ENCODE measurements around the gene REEP6. TPM values are rescaled to one million over a fixed set of nuclear protein-coding genes. Genes with fewer than 3 reads are reported as not detected.

The REEP6 gene
- total RNA-seq, 4 donors from 2014 or later, result 3.1 to 19.0 (median 3.7) TPM

DNA sequence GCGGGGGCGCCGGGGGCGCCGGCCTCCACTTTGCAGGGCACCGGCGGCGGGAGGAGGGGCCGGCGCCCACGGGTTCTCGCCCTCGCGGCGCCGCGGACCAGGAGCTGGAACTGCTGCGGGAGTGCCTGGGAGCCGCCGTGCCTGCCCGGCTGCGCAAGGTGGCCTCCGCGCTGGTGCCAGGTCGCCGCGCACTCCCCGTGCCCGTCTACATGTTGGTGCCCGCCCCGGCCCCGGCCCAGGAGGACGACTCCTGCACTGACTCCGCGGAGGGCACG is 23.8 kb upstream of the REEP6 start:
- TF ChIP-seq, protein P1, sequence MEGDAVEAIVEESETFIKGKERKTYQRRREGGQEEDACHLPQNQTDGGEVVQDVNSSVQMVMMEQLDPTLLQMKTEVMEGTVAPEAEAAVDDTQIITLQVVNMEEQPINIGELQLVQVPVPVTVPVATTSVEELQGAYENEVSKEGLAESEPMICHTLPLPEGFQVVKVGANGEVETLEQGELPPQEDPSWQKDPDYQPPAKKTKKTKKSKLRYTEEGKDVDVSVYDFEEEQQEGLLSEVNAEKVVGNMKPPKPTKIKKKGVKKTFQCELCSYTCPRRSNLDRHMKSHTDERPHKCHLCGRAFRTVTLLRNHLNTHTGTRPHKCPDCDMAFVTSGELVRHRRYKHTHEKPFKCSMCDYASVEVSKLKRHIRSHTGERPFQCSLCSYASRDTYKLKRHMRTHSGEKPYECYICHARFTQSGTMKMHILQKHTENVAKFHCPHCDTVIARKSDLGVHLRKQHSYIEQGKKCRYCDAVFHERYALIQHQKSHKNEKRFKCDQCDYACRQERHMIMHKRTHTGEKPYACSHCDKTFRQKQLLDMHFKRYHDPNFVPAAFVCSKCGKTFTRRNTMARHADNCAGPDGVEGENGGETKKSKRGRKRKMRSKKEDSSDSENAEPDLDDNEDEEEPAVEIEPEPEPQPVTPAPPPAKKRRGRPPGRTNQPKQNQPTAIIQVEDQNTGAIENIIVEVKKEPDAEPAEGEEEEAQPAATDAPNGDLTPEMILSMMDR (IDR thresholded peaks at IDR 0.05; ENCODE audit: low read depth), result no peak

DNA sequence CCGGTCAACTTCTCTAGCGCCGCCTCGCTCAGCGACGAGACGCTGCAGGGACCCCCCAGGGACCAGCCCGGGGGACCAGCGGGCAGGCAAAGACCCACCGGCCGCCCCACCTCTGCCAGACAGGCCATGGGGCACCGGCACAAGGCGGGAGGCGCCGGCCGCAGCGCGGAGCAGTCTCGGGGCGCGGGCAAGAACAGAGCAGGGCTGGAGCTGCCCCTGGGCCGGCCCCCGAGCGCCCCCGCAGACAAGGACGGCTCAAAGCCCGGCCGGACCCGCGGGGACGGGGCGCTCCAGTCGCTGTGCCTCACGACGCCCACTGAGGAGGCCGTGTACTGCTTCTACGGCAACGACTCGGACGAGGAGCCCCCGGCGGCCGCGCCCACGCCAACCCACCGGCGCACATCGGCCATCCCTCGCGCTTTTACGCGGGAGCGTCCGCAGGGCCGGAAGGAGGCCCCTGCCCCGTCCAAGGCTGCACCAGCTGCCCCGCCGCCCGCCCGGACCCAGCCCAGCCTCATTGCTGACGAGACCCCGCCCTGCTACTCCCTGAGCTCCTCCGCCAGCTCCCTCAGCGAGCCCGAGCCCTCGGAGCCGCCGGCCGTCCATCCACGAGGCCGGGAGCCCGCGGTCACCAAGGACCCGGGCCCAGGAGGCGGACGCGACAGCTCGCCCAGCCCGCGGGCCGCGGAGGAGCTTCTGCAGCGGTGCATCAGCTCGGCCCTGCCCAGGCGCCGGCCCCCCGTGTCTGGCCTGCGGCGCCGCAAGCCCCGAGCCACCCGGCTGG is 23.3 kb upstream of the REEP6 start:
- TF ChIP-seq, protein P1 (IDR thresholded peaks at IDR 0.05; ENCODE audit: low read depth), result no peak

DNA sequence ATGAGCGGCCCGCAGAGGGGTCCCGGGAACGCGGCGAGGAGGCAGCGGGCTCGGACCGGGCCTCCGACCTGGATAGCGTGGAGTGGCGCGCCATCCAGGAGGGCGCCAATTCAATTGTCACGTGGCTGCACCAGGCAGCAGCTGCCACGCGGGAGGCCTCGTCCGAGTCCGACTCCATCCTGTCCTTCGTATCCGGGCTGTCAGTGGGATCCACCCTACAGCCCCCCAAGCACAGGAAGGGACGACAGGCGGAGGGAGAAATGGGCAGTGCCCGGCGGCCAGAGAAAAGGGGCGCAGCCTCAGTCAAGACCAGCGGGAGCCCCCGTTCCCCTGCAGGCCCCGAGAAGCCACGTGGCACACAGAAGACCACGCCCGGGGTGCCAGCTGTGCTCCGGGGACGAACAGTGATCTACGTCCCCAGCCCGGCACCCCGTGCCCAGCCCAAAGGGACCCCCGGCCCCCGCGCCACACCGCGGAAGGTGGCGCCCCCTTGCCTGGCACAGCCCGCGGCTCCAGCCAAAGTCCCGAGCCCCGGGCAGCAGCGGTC is 22.6 kb upstream of the REEP6 start:
- TF ChIP-seq, protein P1 (IDR thresholded peaks at IDR 0.05; ENCODE audit: low read depth), result no peak

DNA sequence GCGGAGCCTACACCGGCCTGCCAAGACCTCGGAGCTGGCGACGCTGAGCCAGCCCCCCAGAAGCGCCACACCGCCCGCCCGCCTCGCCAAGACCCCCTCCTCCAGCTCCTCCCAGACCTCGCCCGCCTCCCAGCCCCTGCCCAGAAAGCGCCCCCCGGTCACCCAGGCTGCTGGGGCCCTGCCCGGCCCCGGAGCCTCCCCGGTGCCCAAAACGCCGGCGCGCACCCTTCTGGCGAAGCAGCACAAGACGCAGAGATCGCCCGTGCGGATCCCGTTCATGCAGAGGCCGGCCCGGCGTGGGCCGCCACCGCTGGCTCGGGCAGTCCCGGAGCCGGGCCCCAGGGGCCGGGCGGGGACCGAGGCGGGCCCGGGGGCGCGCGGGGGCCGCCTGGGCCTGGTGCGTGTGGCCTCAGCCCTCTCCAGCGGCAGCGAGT is 22.1 kb upstream of the REEP6 start:
- TF ChIP-seq, protein P1 (IDR thresholded peaks at IDR 0.05; ENCODE audit: low read depth), result no peak

DNA sequence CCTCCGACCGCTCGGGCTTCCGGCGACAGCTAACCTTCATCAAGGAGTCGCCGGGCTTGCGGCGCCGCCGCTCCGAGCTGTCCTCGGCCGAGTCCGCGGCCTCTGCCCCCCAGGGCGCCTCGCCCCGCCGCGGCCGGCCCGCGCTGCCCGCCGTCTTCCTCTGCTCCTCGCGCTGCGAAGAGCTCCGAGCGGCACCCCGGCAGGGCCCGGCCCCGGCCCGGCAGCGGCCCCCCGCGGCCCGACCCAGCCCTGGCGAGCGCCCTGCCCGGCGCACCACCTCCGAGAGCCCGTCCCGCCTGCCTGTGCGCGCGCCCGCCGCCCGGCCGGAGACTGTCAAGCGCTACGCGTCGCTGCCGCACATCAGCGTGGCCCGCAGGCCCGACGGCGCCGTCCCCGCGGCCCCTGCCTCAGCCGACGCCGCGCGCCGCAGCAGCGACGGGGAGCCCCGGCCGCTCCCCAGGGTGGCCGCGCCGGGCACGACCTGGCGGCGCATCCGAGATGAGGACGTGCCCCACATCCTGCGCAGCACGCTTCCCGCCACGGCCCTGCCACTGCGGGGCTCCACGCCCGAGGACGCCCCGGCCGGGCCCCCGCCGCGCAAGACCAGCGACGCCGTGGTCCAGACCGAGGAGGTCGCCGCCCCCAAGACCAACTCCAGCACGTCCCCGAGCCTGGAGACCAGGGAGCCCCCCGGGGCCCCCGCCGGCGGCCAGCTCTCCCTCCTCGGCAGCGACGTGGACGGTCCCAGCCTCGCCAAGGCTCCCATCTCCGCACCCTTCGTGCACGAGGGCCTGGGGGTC is 21.5 kb upstream of the REEP6 start:
- TF ChIP-seq, protein P1 (IDR thresholded peaks at IDR 0.05; ENCODE audit: low read depth), result no peak

DNA sequence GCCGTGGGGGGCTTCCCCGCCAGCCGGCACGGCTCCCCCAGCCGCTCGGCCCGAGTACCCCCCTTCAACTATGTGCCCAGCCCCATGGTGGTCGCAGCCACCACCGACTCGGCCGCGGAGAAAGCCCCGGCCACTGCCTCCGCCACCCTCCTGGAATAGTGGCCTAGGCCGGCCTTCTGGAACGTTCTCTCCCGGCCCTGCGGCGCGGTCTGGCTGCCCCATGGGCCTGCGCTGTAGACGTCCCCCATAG is 21.0 kb upstream of the REEP6 start:
- TF ChIP-seq, protein P1 (IDR thresholded peaks at IDR 0.05; ENCODE audit: low read depth), result no peak

DNA sequence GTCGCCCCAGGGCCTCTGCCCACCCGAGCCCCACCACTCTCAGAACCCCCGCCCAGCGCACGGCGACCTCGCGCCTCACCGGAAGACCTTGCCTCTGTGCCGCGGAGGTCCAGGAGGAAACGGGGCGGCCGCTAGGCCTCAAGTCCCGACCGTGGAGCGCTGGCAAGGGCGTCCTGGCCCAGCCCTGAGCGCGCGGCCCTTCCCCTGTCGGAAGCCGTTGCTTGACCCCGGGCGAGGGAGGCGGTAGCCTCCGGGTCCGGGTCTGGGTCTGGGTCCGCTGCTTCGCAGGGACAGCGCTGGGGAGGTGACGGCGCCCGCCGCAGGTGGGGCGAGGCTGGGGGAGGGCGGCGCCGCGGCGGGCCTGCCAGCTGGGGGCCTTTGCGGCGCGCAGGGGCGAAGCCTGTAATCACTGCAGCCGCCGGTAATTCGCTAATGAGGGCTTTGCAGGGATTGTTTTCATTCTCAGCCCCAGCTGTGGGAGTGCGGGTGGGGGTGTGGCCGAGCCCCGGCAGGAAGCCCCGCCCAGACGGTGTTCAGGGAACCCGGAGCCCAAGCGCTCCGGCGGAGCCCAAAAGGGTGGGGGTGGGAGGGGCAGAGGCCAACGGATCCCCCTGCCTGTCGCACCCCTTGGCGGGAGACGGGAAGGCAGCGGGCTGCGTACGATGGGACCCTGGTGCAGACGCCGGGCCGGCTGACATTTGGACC is 20.5 kb upstream of the REEP6 start:
- TF ChIP-seq, protein P1 (IDR thresholded peaks at IDR 0.05; ENCODE audit: low read depth), result no peak

Data from subcutaneous adipose tissue (tissue), 4 donors.